IPS-18c (cell line): ENCODE results near the gene AP1B1.

ENCODE experiments used
- H3K4me3 ChIP-seq: 2 replicates; pipeline ENCODE4 v1.7.0; 2013; ENCODE audit warnings: low read depth, mild to moderate bottlenecking, low read length, moderate library complexity; ENCODE audit not compliant: insufficient read depth
- H3K9me3 ChIP-seq: one replicate; pipeline ENCODE4 v1.6.1; 2013; ENCODE audit warnings: mild to moderate bottlenecking, low read length, moderate library complexity; ENCODE audit not compliant: control insufficient read depth, insufficient read depth

AP1B1 gene

DNA sequence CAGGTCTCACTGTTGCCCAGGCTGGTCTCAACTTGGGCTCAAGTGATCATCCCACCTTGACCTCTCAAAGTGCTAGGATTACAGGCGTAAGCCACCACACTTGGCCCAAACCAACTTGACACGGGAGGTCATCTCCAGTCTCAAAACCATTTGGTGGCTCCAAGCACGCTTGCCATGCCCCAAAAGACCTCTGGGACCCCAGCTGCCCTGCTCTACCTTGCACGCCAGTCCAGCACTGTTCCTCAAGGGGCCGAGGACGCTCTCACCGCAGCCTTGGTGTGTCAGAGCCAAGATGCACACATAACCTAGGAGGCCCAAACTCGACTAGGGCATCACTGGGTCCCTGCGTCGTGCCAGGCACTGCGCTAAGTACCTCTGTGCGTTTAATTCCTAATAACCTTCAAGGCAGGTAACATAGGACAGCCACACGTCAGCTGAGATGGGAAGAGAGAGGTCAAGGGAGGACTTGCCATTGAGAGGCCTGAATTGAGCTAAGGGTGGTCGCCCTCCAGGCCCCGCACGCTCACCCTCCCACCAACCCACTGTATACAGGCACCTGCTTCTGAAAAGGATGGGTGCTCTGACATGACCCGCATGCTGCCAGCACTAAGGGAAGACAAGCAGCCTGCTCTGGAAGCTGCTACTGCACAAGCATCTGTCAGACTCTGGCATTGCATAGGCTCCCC lies 86.5 kb downstream of the AP1B1 start:
- H3K9me3 ChIP-seq, result no peaks in the 10 kb centered on the region
- H3K4me3 ChIP-seq, result no peak overlapping the region

GRCh38 chr22:29300807-29301601 lies 87.4 kb downstream of the AP1B1 start:
- H3K4me3 ChIP-seq, result no peak overlapping the region
- H3K9me3 ChIP-seq, result no peaks in the 10 kb centered on the region

DNA sequence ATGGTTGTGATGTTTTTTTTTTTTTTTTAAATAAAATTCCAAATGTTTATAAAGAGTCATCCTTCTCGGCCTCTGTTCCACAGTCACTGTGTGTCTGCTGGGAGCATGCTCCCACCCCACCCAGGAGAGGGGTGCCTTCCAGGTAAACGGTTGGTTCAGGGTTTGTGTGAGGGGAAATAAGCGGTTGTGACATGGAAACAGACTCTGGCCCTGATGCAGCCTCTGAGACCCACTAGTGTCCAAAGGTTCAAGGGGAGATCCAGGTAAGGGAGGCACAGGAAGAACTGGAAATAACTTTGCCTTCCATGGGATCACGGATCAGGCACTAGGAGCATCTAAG lies 87.9 kb downstream of the AP1B1 start:
- no peaks in the 10 kb centered on the region for H3K9me3 ChIP-seq
- no peak overlapping the region for H3K4me3 ChIP-seq

DNA sequence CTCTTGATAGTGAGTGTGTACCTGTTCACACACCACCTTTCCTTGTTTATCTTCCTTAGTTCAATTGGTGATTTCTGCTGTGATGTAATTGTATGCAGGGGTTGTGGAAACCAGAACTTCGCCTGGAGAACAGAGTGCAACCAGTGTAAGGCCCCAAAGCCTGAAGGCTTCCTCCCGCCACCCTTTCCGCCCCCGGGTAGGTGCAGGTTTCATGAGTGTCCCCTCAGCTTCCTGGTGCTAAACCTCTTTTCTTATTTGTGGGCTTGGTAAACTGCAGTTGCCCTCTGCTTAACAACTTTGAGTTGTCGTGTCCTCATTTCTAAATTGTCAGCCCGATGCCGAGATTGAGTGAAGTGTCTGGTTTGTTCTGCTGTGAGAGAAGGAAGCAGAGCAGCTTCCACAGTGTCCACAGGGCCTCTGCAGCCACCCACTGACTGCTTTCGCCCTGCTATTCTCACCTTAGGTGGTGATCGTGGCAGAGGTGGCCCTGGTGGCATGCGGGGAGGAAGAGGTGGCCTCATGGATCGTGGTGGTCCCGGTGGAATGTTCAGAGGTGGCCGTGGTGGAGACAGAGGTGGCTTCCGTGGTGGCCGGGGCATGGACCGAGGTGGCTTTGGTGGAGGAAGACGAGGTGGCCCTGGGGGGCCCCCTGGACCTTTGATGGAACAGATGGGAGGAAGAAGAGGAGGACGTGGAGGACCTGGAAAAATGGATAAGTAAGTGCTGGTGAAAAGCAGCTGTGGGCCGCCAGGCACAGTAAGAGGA lies 89.1 kb downstream of the AP1B1 start:
- H3K4me3 ChIP-seq, result no peak overlapping the region
- no peaks in the 10 kb centered on the region for H3K9me3 ChIP-seq

- Histone ChIP-seq H3K4me3 (no peak overlapping the region), H3K9me3 (no peaks in the 10 kb centered on the region)
Observed at GRCh38 chr22:29298641-29299040, 89.7 kb downstream of the AP1B1 start.

- Histone ChIP-seq H3K9me3 (no peaks in the 10 kb centered on the region), H3K4me3 (no peak overlapping the region)
Observed at GRCh38 chr22:29292379-29292778, 96.0 kb downstream of the AP1B1 start.

DNA sequence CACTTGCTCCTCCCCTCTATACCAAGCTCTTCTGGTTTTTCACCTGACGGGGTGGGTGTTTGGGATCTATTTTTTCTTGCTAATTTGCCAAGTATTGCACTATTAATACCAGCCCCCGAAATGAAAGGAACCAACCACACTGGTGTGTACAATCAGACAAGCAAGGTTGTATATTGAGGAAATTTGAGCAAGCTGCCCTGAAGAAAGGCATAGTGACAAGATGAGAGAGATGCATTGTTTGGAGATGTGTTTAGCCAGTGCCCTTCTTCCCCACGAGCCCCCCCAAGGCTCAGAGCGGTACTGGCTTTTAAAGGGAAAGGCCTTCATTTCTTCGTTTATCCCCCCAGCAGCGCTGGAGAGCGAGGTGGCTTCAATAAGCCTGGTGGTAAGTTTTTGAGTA lies 97.2 kb downstream of the AP1B1 start:
- Histone ChIP-seq H3K4me3 (no peak overlapping the region), H3K9me3 (no peaks in the 10 kb centered on the region)

DNA sequence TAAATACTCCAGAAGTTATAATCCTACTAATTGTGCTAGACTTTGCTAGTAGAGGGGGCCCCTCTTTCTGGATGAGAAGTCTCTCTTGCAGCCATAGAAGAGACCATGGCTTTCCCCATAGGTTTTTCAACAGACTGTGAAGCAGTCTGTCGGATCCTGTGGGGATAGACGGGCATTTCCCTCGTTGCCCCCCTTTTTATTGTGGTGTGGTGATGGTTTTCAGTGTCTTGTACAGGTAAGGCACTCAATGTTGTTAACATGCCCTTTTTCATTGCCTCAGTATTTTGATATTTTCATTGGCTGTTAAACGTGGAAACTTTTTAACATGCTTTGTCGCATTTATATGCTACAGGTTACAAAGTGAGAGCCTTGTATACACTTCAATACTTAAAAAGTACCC lies 98.3 kb downstream of the AP1B1 start:
- Histone ChIP-seq H3K9me3 (no peaks in the 10 kb centered on the region), H3K4me3 (no peak overlapping the region)

GRCh38 chr22:29288837-29289236 lies 99.5 kb downstream of the AP1B1 start:
- H3K4me3 ChIP-seq, result no peak overlapping the region
- no peaks in the 10 kb centered on the region for H3K9me3 ChIP-seq

- H3K9me3 ChIP-seq, result no peaks in the 10 kb centered on the region
- no peak overlapping the region for H3K4me3 ChIP-seq
Observed at GRCh38 chr22:29284196-29284595, 104.2 kb downstream of the AP1B1 start.

DNA sequence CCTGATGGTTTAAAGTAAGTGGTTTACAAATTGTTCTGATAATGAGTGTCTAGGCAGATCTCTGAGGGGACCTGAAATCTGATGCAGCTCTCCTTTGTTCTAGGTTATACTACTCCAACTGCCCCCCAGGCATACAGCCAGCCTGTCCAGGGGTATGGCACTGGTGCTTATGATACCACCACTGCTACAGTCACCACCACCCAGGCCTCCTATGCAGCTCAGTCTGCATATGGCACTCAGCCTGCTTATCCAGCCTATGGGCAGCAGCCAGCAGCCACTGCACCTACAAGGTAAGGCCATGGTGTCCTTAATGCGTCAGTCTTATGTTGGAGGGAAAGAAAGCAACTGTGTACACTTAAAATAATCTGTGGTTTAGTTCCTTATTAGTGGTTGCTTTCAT lies 110.4 kb downstream of the AP1B1 start:
- no peaks in the 10 kb centered on the region for H3K9me3 ChIP-seq
- H3K4me3 ChIP-seq, result no peak overlapping the region
